ENCODE measurements around the gene P2RY6. TPM values are rescaled to one million over a fixed set of nuclear protein-coding genes. Genes with fewer than 3 reads are reported as not detected.

The P2RY6 gene
- total and polyA plus RNA-seq, 12 donors: 0.83 to 13.0 (median 1.8) TPM

DNA sequence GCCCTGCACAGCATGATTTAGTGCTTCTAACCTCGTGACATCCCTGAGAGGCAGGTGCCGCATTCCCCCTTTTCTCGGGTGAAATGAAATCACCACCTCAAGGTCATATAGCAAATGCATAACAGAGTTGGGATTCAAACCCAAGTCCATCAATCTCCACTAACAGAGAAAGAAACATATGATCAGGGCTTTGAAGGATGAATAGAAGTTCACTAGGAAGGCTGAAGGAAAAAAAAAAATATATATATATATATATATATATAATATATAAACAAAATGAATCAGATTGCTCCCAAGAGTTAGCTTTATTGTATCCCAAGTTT is 23.8 kb downstream of the P2RY6 start:
- DNase-seq: no peak
- intact Hi-C loops (cut with DNase I): loop anchor here in 4 of 10 donors (1.0 to 10.0 kb wide), 4 partner anchors 39 to 111 kb away; no protein-coding TSS in a partner anchor
- Histone ChIP-seq H3K27ac (no peak overlapping the region), H3K4me3 (no peak overlapping the region), H3K9me3 (no peaks in the 10 kb centered on the region), H3K36me3 (peaks cover 0 to 16% (median 0%) of the 10 kb centered on the region in 9 donors), H3K27me3 (no peaks in the 10 kb centered on the region), H3K4me1 (peaks cover 0 to 19% (median 7%) of the 10 kb centered on the region in 9 donors)
- WGBS, 2 donors: 93 to 94% methylated on average over 3 of the region's 3 CpGs
- ATAC-seq: no peak
- TF ChIP-seq, protein P1, sequence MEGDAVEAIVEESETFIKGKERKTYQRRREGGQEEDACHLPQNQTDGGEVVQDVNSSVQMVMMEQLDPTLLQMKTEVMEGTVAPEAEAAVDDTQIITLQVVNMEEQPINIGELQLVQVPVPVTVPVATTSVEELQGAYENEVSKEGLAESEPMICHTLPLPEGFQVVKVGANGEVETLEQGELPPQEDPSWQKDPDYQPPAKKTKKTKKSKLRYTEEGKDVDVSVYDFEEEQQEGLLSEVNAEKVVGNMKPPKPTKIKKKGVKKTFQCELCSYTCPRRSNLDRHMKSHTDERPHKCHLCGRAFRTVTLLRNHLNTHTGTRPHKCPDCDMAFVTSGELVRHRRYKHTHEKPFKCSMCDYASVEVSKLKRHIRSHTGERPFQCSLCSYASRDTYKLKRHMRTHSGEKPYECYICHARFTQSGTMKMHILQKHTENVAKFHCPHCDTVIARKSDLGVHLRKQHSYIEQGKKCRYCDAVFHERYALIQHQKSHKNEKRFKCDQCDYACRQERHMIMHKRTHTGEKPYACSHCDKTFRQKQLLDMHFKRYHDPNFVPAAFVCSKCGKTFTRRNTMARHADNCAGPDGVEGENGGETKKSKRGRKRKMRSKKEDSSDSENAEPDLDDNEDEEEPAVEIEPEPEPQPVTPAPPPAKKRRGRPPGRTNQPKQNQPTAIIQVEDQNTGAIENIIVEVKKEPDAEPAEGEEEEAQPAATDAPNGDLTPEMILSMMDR (IDR thresholded peaks at IDR 0.05): no peak

DNA sequence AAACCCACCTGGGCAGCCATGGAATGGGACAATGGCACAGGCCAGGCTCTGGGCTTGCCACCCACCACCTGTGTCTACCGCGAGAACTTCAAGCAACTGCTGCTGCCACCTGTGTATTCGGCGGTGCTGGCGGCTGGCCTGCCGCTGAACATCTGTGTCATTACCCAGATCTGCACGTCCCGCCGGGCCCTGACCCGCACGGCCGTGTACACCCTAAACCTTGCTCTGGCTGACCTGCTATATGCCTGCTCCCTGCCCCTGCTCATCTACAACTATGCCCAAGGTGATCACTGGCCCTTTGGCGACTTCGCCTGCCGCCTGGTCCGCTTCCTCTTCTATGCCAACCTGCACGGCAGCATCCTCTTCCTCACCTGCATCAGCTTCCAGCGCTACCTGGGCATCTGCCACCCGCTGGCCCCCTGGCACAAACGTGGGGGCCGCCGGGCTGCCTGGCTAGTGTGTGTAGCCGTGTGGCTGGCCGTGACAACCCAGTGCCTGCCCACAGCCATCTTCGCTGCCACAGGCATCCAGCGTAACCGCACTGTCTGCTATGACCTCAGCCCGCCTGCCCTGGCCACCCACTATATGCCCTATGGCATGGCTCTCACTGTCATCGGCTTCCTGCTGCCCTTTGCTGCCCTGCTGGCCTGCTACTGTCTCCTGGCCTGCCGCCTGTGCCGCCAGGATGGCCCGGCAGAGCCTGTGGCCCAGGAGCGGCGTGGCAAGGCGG is 24.5 kb downstream of the P2RY6 start:
- H3K27me3 ChIP-seq: no peaks in the 10 kb centered on the region
- H3K4me1 ChIP-seq: peaks cover 0 to 19% (median 7%) of the 10 kb centered on the region in 9 donors
- ATAC-seq (peak in 1 of 8 donors; percentile 20), DNase-seq (no peak)
- H3K36me3 ChIP-seq: peaks cover 0 to 16% (median 0%) of the 10 kb centered on the region in 9 donors
- no peak overlapping the region for H3K27ac ChIP-seq
- H3K9me3 ChIP-seq: no peaks in the 10 kb centered on the region
- intact Hi-C loops (cut with DNase I): loop anchor here in 3 of 10 donors (5.0 to 10.0 kb wide), 3 partner anchors 96 to 112 kb away; no protein-coding TSS in a partner anchor
- WGBS, 2 donors: 95% methylated on average over 31 to 35 of the region's 35 CpGs
- H3K4me3 ChIP-seq: no peak overlapping the region
- TF ChIP-seq, protein P1 (IDR thresholded peaks at IDR 0.05): no peak

DNA sequence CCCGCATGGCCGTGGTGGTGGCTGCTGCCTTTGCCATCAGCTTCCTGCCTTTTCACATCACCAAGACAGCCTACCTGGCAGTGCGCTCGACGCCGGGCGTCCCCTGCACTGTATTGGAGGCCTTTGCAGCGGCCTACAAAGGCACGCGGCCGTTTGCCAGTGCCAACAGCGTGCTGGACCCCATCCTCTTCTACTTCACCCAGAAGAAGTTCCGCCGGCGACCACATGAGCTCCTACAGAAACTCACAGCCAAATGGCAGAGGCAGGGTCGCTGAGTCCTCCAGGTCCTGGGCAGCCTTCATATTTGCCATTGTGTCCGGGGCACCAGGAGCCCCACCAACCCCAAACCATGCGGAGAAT is 25.1 kb downstream of the P2RY6 start:
- 94 to 97% methylated on average over 18 of the region's 18 CpGs for WGBS, 2 donors
- ATAC-seq (peak in 1 of 8 donors; percentile 18), DNase-seq (no peak)
- H3K4me1 ChIP-seq: peaks cover 0 to 14% (median 7%) of the 10 kb centered on the region in 9 donors
- no peak overlapping the region for H3K4me3 ChIP-seq
- H3K27ac ChIP-seq: no peak overlapping the region
- intact Hi-C loops (cut with DNase I): loop anchor here in 3 of 10 donors (5.0 to 10.0 kb wide), 3 partner anchors 95 to 112 kb away; no protein-coding TSS in a partner anchor
- TF ChIP-seq, protein P1 (IDR thresholded peaks at IDR 0.05): no peak
- H3K9me3 ChIP-seq: no peaks in the 10 kb centered on the region
- H3K27me3 ChIP-seq: no peaks in the 10 kb centered on the region
- peaks cover 0 to 16% (median 0%) of the 10 kb centered on the region in 9 donors for H3K36me3 ChIP-seq

DNA sequence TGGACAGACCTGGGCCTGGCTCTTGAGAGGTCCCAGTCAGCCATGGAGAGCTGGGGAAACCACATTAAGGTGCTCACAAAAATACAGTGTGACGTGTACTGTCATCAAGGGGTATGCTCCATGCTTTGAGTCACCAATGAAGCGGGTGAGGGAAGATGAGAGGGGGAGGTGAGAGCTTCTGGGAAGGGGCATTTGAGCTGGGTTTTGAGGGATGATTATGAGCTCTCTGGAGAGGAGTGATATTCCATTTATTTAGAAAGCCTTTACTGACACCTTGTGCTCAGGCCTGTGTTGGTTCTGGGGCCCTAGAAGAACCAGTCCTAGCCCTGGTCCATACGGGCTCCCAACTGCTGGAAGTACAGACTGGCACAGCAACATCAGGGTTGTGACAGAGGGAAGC is 25.6 kb downstream of the P2RY6 start:
- Histone ChIP-seq H3K27me3 (no peaks in the 10 kb centered on the region), H3K4me1 (peaks cover 0 to 9% (median 7%) of the 10 kb centered on the region in 9 donors), H3K36me3 (peaks cover 0 to 16% (median 0%) of the 10 kb centered on the region in 9 donors), H3K9me3 (no peaks in the 10 kb centered on the region), H3K4me3 (no peak overlapping the region), H3K27ac (no peak overlapping the region)
- TF ChIP-seq, protein P1 (IDR thresholded peaks at IDR 0.05): no peak
- 89 to 94% methylated on average over 3 of the region's 3 CpGs for WGBS, 2 donors
- intact Hi-C loops (cut with DNase I): loop anchor here in 3 of 10 donors (5.0 to 10.0 kb wide), 3 partner anchors 95 to 113 kb away; no protein-coding TSS in a partner anchor
- ATAC-seq (no peak), DNase-seq (no peak)

Data from heart right ventricle (tissue), 16 donors.